Activated naive CD8-positive, alpha-beta T cell treated with anti-CD3 and anti-CD28 coated beads, Interleukin-2, amount 50 U/mL, for 24 hours (primary cell): ENCODE measurements around the gene RAB11FIP4.

ENCODE experiments used
- ATAC-seq: fragments of 150-1000 bp; cut with Tn5 transposase; one replicate; pipeline ENCODE4 v1.10.0; 2021
- DNase-seq: peaks from one replicate; pipeline ENCODE4 v3.0.0; 2021
- H3K27ac Mint-ChIP-seq: one replicate; pipeline ENCODE4 v1.8.0; 2021; ENCODE audit warnings: mild to moderate bottlenecking, mixed read lengths
- H3K27me3 Mint-ChIP-seq: one replicate; pipeline ENCODE4 v1.8.0; 2021; ENCODE audit warnings: mixed read lengths
- H3K36me3 Mint-ChIP-seq: one replicate; pipeline ENCODE4 v1.8.0; 2021; ENCODE audit warnings: low read depth, mixed read lengths
- H3K4me1 Mint-ChIP-seq: one replicate; pipeline ENCODE4 v1.8.0; 2021; ENCODE audit warnings: mixed read lengths
- H3K4me3 Mint-ChIP-seq: one replicate; pipeline ENCODE4 v1.8.0; 2021; ENCODE audit warnings: mild to moderate bottlenecking, moderate library complexity, mixed read lengths
- H3K9me3 Mint-ChIP-seq: one replicate; pipeline ENCODE4 v1.8.0; 2021; ENCODE audit warnings: mixed read lengths

Gene RAB11FIP4

DNA sequence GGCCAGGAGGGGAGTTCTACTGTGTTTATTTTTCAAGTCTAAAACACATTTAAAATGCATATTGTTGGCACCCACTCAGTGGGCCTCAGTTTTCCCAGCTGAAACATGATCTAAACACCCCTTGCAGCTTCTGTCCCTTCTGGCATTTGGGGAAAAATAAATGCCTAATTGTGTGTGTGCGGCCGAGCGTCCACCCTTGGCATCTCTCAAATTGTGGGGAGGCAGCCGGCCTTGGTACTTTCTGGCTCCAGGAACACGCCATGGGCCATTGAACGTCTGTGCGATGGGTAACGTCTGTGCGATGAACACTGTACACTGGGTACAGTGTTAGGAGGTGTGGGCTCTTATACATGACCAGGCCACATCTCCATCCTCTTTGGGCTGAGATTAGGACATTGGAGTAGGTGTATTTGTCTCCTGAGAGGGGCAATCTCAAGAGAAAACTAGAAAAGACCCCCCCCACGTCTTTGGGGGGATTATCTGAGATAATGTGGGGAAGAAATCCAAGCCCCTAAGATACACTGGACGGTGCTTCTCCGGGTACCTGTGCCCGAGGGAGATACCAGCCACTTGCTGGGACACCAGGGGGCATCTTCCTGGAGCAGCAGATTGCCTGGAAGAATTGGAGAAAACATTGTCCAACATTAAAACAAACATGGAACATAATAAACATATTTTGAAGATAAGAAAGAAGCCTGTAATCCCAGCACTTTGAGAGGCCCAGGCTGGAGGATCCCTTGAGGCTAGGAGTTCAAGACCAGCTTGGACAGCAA is 54.9 kb downstream of the RAB11FIP4 start:
- H3K4me3 Mint-ChIP-seq: no peak overlapping the region
- no peaks in the 10 kb centered on the region for H3K36me3 Mint-ChIP-seq
- no peak overlapping the region for H3K27ac Mint-ChIP-seq
- H3K27me3 Mint-ChIP-seq: peaks cover 2% of the 10 kb centered on the region
- H3K4me1 Mint-ChIP-seq: peaks cover 4% of the 10 kb centered on the region
- ATAC-seq: no peak
- H3K9me3 Mint-ChIP-seq: no peaks in the 10 kb centered on the region
- DNase-seq: no peak

DNA sequence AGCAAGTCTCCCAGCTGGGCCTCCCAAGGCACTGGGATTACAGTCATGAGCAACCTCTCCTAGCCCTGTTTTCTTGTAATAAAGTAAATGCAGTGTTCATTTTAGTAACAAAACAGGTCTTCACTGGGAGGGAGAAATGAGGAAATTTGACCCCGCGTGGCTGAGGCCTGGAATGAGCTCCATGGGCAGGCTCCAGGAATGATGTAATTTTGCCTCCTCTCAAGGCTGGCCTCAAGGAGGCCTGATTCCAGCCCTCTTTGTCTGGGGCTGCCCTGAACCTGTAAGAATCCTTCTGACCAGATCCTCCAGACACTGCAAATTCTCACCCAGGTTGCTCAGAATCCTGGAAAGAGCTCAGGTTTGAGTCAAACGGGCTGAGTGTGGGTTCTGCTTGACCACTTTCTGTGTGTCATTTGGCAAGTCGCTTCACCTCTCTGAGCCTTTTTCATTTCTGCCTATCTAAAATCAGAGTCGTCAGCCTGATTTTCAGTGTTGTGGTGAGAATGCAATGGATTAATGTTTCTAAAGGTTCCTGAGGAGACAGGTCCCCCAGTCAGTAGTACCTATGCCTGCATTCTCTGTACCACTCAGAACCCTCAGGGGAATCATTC is 57.1 kb downstream of the RAB11FIP4 start:
- ATAC-seq (no peak), DNase-seq (no peak)
- peaks cover 2% of the 10 kb centered on the region for H3K27me3 Mint-ChIP-seq
- H3K27ac Mint-ChIP-seq: no peak overlapping the region
- H3K4me3 Mint-ChIP-seq: no peak overlapping the region
- no peaks in the 10 kb centered on the region for H3K36me3 Mint-ChIP-seq
- peaks cover 9% of the 10 kb centered on the region for H3K4me1 Mint-ChIP-seq
- no peaks in the 10 kb centered on the region for H3K9me3 Mint-ChIP-seq

GRCh38 chr17:31449111-31449510 is 57.6 kb downstream of the RAB11FIP4 start:
- no peaks in the 10 kb centered on the region for H3K9me3 Mint-ChIP-seq
- ATAC-seq (no peak), DNase-seq (no peak)
- peaks cover 5% of the 10 kb centered on the region for H3K4me1 Mint-ChIP-seq
- H3K36me3 Mint-ChIP-seq: no peaks in the 10 kb centered on the region
- H3K27me3 Mint-ChIP-seq: peaks cover 2% of the 10 kb centered on the region
- no peak overlapping the region for H3K4me3 Mint-ChIP-seq
- no peak overlapping the region for H3K27ac Mint-ChIP-seq

DNA sequence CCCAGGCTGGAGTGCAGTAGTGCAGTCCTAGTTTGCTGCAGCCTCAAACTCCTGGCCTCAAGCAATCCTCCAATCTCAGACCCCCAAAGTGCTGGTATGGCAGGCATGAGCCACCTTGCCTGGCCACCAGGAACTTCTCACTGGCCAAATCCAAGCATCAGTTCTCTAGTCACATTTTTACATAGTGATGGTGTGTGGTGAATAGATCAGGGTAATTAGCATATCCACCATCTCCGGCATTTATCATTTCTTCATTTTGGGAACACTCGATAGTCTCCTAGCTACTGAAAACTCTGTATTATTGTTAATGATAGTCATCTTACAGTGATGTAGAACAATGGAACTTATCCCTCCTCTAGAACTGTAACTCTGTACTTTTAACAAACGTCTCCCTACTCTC is 58.3 kb downstream of the RAB11FIP4 start:
- ATAC-seq: no peak
- H3K9me3 Mint-ChIP-seq: no peaks in the 10 kb centered on the region
- peaks cover 2% of the 10 kb centered on the region for H3K27me3 Mint-ChIP-seq
- no peaks in the 10 kb centered on the region for H3K36me3 Mint-ChIP-seq
- no peak for DNase-seq
- H3K27ac Mint-ChIP-seq: no peak overlapping the region
- H3K4me3 Mint-ChIP-seq: no peak overlapping the region
- H3K4me1 Mint-ChIP-seq: peaks cover 5% of the 10 kb centered on the region

DNA sequence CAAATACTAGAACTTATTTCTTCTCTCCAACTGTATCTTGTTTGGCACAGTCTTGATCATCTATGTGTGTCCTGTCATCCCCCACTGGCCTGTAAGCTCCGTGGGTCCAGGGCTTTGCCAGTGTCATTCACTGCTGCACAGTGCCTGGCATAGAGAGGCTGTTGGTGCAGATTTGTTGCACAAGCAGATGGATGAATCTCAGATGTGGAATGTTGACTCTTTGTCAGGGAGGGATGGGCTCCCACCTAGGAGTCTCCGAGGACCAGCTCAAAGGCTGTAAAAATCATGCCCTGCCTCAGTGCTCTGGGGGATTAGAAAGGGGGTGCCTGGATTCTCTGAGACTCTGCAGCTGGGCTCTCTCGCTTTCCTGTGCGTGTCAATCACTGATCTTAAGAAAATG is 60.6 kb downstream of the RAB11FIP4 start:
- no peaks in the 10 kb centered on the region for H3K36me3 Mint-ChIP-seq

GRCh38 chr17:31452561-31453110 is 61.2 kb downstream of the RAB11FIP4 start:
- Mint-ChIP-seq H3K27me3 (peaks cover 2% of the 10 kb centered on the region), H3K9me3 (no peaks in the 10 kb centered on the region), H3K4me1 (peaks cover 5% of the 10 kb centered on the region), H3K4me3 (no peak overlapping the region), H3K27ac (no peak overlapping the region), H3K36me3 (no peaks in the 10 kb centered on the region)
- ATAC-seq: no peak
- DNase-seq: no peak

More for the DNA sequence above, 60.6 kb downstream of the RAB11FIP4 start:
- ATAC-seq (no peak), DNase-seq (no peak)
- H3K4me1 Mint-ChIP-seq: peaks cover 5% of the 10 kb centered on the region
- peaks cover 2% of the 10 kb centered on the region for H3K27me3 Mint-ChIP-seq
- no peaks in the 10 kb centered on the region for H3K9me3 Mint-ChIP-seq
- H3K27ac Mint-ChIP-seq: no peak overlapping the region
- H3K4me3 Mint-ChIP-seq: no peak overlapping the region

GRCh38 chr17:31453896-31454295 is 62.4 kb downstream of the RAB11FIP4 start:
- H3K36me3 Mint-ChIP-seq: no peaks in the 10 kb centered on the region
- H3K27me3 Mint-ChIP-seq: peaks cover 2% of the 10 kb centered on the region
- no peak for ATAC-seq
- DNase-seq: no peak
- no peak overlapping the region for H3K27ac Mint-ChIP-seq
- no peak overlapping the region for H3K4me3 Mint-ChIP-seq
- no peaks in the 10 kb centered on the region for H3K9me3 Mint-ChIP-seq
- H3K4me1 Mint-ChIP-seq: peaks cover 5% of the 10 kb centered on the region

- no peak overlapping the region for H3K4me3 Mint-ChIP-seq
- no peak for ATAC-seq
- H3K9me3 Mint-ChIP-seq: no peaks in the 10 kb centered on the region
- no peak overlapping the region for H3K27ac Mint-ChIP-seq
- no peaks in the 10 kb centered on the region for H3K36me3 Mint-ChIP-seq
- H3K27me3 Mint-ChIP-seq: no peaks in the 10 kb centered on the region
- H3K4me1 Mint-ChIP-seq: peaks cover under 1% of the 10 kb centered on the region
- DNase-seq: no peak
These were observed 65.3 kb downstream of the RAB11FIP4 start for GRCh38 chr17:31456814-31457213.

- H3K4me1 Mint-ChIP-seq: no peaks in the 10 kb centered on the region
- H3K27me3 Mint-ChIP-seq: no peaks in the 10 kb centered on the region
- no peak overlapping the region for H3K27ac Mint-ChIP-seq
These were observed 66.1 kb downstream of the RAB11FIP4 start for GRCh38 chr17:31457391-31458234.

GRCh38 chr17:31458829-31459228 is 67.4 kb downstream of the RAB11FIP4 start:
- no peaks in the 10 kb centered on the region for H3K27me3 Mint-ChIP-seq
- H3K36me3 Mint-ChIP-seq: no peaks in the 10 kb centered on the region
- ATAC-seq (no peak), DNase-seq (no peak)
- no peaks in the 10 kb centered on the region for H3K9me3 Mint-ChIP-seq
- H3K27ac Mint-ChIP-seq: no peak overlapping the region
- H3K4me1 Mint-ChIP-seq: no peaks in the 10 kb centered on the region
- H3K4me3 Mint-ChIP-seq: no peak overlapping the region

More at GRCh38 chr17:31457391-31458234, 66.1 kb downstream of the RAB11FIP4 start:
- DNase-seq: no peak
- Mint-ChIP-seq H3K36me3 (no peaks in the 10 kb centered on the region), H3K4me3 (no peak overlapping the region), H3K9me3 (no peaks in the 10 kb centered on the region)
- no peak for ATAC-seq

DNA sequence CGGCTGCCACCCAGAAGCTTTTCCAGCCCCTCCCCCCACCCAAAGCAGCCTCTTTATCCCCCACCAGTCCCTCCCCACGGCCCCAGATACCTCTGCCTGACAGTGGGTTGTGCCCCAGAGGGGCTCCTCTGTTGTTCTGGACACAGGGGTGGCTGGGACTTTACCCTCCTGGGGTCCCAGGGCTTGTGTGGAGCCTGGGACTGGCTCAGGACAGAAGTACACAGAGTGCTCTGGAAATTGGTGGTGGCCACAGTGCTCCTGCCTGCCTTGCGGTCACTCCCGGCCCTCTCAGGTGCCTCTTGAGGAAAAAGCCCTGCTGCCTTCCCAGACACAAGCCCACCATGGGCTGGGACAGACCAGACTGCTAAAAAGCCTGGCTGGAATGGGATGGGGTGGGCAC is 68.2 kb downstream of the RAB11FIP4 start:
- ATAC-seq (no peak), DNase-seq (no peak)
- Mint-ChIP-seq H3K4me1 (no peaks in the 10 kb centered on the region), H3K27ac (no peak overlapping the region), H3K36me3 (no peaks in the 10 kb centered on the region), H3K9me3 (no peaks in the 10 kb centered on the region), H3K27me3 (no peaks in the 10 kb centered on the region), H3K4me3 (no peak overlapping the region)

DNA sequence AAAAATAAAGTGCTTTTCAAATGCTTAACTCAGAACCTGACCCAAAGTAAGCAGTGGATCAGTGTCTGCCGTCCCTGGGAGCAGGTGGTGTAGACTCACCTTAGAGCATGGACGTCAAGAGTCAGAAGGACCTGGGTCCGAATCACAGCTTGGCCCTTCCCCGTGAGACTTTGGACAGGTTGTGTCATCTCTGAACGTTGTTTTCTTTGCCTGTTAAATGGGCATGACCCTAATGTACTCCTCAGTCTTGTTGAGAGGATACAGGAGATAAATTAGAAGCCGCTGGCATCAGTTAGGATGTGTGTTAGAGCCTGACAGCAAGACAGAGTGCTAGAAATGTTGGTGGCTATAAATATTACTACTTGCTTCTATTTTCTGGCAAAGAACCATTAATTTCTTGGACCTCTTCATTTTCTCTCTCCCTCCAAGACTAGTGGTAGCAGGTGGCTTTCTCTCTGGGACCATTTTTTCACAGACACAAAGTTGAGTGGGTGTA is 68.8 kb downstream of the RAB11FIP4 start:
- H3K9me3 Mint-ChIP-seq: no peaks in the 10 kb centered on the region
- H3K4me1 Mint-ChIP-seq: no peaks in the 10 kb centered on the region
- ATAC-seq: no peak
- no peak for DNase-seq
- no peaks in the 10 kb centered on the region for H3K27me3 Mint-ChIP-seq
- H3K4me3 Mint-ChIP-seq: no peak overlapping the region
- no peak overlapping the region for H3K27ac Mint-ChIP-seq
- H3K36me3 Mint-ChIP-seq: no peaks in the 10 kb centered on the region

GRCh38 chr17:31461227-31461810 is 69.8 kb downstream of the RAB11FIP4 start:
- H3K9me3 Mint-ChIP-seq: no peaks in the 10 kb centered on the region
- ATAC-seq: no peak
- DNase-seq: no peak
- H3K4me1 Mint-ChIP-seq: no peaks in the 10 kb centered on the region
- H3K27me3 Mint-ChIP-seq: no peaks in the 10 kb centered on the region
- H3K36me3 Mint-ChIP-seq: no peaks in the 10 kb centered on the region
- H3K4me3 Mint-ChIP-seq: no peak overlapping the region
- H3K27ac Mint-ChIP-seq: no peak overlapping the region

- Mint-ChIP-seq H3K4me3 (no peak overlapping the region), H3K9me3 (no peaks in the 10 kb centered on the region), H3K27ac (no peak overlapping the region), H3K36me3 (no peaks in the 10 kb centered on the region), H3K4me1 (peaks cover under 1% of the 10 kb centered on the region), H3K27me3 (no peaks in the 10 kb centered on the region)
- ATAC-seq (no peak), DNase-seq (no peak)
These were observed 70.8 kb downstream of the RAB11FIP4 start for GRCh38 chr17:31462261-31462660.
